Activated CD4-positive, alpha-beta T cell treated with anti-CD3 and anti-CD28 coated beads, Interleukin-2, amount 50 U/mL, for 24 hours (primary cell): ENCODE measurements around the gene CRACR2B.

Experiments used
- DNase-seq, 2 donors: peaks; one replicate each; pipeline ENCODE4 v3.0.0-alpha.2; 2020; ENCODE audit warnings: low read depth in 1 of 2, low spot score in 1 of 2

The CRACR2B gene

GRCh38 chr11:810040-810567, 17.6 kb upstream of the CRACR2B start:
- no peak for DNase-seq

DNA sequence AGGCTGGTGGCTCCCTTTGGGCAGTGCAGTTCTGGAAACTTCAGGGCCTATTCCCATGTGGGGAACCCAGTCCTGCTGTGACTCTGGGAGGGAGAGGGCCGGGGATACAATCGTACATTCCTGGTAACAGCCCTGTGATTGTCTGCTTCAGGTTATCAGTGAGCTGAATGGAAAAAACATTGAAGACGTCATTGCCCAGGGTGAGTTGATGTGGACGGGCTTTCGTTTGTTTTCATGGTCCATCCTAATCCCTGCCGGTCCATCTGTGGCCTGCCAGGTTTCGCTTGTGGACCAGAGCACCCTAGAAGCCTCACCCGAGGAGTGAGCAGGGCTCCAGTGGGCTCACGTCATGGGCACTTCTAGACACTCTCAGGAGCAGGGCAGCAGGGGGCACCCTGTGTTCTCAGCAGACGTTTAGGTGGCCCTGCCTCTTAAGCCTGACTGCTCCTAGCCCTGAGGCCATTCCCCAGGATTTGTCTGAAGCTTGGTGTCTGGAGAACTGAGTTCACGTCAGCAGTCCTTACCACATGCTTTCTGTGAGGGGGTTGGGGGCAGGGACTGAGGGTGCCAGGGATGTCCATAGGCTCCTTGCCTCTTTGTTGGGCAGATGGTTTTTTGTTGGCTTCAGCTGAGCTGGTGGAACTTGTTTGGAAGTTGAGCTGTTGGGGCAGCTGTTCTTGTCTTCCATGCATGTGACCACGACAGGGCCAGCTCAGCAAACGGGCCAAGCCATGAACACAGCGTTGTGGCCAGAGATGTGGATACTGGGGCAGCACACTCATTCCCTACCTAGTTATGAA, 16.1 kb upstream of the CRACR2B start:
- DNase-seq: no peak

- no peak for DNase-seq
Measured at GRCh38 chr11:812390-812789, 15.3 kb upstream of the CRACR2B start.

DNA sequence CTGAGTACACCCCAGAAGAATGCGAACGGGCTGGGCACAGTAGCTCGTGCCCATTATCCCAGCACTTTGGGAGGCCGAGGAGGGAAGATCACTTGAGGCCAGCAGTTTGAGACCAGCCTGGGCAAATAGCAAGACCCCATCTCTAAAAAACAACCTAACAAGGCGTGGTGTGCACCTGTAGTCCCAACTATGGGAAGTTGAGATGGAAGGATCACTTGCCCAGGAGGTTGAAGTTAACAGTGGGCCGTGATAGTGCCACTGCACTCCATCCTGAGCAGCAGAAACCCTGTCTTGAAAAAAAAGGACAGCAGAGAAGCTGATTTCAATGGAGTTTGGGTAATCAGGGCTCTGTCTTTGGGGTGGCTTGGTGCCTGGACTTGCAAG, 14.7 kb upstream of the CRACR2B start:
- DNase-seq: no peak

- DNase-seq: no peak
Measured at GRCh38 chr11:813456-814096, 14.1 kb upstream of the CRACR2B start.

- DNase-seq: no peak
Measured at GRCh38 chr11:815675-816432, 11.9 kb upstream of the CRACR2B start.

DNA sequence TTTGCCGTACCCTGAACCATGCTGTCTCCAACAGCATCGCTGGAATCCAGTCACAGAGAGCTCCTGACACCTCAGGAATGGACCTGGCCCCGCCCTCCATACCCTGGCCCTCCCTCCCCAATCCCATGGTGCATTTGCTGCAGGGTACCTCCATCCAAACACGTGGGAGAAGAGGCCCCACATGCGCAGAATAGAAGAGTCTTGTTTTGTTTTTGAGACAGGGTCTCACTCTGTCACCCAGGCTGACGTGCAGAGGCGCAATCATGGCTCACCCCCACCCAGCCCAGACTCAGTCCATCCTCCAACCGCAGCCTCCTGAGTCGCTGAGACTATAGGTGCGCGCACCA, 11.3 kb upstream of the CRACR2B start:
- DNase-seq: no peak

DNA sequence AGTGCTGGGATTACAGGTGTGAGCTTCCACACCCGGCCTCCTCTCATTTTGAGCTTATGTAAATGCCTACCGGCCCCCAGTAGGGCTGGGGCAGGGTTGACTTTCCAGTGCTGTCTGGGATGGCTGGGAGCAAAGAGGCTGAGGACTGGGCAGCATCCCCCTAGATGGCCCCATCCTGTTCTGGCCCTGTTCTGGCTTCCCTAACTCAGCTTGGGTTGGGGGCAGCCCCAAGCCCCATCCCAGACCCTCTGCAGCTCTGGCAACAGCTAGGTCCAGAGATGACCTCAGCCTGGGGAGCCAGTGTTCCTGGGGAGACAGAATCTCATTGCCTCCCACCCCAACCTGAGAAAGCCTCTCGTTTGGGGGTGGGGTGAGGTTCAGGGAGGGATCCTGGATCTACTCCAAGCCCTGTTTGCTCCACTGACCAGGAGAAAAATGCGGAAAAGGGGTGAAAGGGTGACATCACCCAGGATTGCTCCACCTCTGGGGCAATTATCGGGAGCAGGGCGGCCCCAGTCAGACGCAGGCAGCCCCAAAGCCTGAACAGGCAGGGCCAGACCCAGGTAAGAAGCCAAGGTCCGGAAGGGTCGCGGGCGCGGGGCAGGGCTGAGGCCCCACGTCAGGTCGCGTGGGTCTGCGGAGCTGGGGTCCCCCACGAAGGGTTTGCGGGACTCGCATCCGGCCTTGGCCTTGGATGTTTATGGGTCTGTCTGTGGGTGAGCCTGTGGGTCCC, 9.2 kb upstream of the CRACR2B start, which contains the start of gene PNPLA2:
PNPLA2 (plus strand) TSS at position 519 of the 733 bp plus-strand sequence. CDS start 805 bp downstream, outside the sequence.
- DNase-seq: no peak

DNA sequence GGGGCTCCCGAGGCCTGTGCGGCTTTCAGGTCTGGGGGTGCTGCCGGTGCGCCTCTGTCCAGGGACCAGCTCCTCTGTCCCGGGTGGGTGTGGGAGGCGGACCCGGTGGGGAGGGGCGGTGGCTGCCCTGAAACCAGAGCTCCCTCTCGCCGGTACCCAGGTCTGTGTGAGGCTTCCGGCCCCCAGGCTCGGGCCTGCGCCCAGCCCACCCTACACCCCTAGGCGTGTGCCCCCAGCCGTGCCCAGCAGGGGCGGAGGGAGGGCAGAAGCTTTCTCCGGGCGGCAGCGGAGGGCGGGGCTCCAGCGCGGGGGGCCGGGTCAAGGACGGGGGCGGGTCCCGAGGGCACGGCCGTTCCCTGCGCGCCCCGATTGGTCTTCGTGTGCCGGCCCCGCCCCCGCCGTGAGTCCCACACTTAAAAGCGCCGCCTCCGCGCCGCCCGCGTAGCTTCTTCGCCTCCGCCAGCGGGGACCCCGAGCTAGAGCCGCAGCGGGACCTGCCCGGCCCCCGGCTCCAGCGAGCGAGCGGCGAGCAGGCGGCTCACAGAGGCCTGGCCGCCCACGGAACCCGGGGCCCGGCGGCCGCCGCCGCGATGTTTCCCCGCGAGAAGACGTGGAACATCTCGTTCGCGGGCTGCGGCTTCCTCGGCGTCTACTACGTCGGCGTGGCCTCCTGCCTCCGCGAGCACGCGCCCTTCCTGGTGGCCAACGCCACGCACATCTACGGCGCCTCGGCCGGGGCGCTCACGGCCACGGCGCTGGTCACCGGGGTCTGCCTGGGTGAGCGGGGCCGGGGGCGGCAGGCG, 8.4 kb upstream of the CRACR2B start:
- DNase-seq: peak; percentile 83 to 86

- peak; percentile 74 to 87 for DNase-seq
Measured at GRCh38 chr11:819943-820649, 7.6 kb upstream of the CRACR2B start.

DNA sequence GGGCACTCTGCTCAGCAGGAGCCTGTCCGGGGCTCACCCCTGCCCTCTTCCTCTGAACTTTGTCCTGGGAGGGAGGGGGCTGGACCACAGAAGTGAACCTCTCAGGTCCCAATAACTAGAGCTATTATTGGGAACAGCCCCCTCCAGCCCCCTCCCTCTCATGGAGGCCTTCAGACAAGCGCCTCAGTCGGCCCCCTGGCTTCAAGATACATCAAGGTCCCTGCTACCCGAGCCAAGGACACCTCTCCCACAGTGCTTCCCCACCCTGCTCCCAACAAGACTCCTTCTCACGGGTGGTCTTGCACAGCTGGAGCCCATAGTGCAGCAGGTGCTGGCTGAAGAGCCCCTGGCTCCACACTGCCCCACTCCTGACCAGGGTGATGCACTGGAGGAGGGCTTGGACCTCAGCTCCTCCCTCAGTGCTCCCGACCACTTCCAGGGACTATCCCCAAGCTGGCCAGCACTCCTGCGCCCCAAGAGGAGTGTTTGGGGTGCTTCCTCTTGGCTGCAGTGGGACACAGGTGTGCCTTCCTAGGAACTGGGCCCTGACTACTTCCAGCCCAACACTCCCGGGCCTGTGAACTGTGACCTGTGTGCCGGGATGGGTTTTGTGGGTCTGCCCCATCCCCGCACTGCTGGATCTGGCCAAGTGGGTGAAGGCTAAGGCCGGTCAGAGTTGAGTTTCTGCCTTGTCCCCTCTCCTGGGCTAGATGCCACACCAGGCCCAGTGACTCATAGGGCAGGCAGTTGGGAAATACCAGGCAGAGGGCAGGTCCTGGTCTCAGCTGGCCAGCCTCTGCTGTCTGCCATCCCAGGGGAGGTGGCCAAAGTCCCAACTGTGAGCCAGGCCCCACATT, 6.8 kb upstream of the CRACR2B start:
- no peak for DNase-seq

DNA sequence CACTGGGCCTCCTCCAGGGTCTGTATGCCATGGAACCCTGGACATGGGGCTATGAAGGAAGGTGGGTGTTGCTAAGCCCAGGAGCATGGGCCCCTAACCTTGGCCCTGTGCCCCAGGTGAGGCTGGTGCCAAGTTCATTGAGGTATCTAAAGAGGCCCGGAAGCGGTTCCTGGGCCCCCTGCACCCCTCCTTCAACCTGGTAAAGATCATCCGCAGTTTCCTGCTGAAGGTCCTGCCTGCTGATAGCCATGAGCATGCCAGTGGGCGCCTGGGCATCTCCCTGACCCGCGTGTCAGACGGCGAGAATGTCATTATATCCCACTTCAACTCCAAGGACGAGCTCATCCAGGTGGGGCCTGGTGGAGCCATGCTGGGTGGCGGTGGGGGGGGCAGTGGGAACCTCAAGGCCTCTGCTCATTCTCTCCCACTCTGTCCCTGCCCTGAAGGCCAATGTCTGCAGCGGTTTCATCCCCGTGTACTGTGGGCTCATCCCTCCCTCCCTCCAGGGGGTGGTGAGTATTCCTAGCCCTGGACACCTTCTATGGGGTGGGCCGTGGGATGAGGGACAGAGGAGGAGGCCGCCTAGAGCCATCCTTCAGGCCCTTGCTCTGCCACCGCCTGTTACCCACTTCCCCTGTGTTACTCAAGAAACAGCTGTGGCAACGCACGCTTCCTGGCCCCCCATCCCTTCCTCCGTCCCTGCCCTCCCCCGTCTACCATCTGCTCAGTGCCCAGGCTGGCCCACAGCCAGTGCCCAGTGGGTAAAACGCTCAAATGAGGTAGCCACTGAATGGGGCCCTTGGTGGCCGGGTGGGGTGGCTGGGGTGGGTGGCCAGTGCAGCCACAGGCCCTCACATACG, 6.0 kb upstream of the CRACR2B start:
- no peak for DNase-seq

DNA sequence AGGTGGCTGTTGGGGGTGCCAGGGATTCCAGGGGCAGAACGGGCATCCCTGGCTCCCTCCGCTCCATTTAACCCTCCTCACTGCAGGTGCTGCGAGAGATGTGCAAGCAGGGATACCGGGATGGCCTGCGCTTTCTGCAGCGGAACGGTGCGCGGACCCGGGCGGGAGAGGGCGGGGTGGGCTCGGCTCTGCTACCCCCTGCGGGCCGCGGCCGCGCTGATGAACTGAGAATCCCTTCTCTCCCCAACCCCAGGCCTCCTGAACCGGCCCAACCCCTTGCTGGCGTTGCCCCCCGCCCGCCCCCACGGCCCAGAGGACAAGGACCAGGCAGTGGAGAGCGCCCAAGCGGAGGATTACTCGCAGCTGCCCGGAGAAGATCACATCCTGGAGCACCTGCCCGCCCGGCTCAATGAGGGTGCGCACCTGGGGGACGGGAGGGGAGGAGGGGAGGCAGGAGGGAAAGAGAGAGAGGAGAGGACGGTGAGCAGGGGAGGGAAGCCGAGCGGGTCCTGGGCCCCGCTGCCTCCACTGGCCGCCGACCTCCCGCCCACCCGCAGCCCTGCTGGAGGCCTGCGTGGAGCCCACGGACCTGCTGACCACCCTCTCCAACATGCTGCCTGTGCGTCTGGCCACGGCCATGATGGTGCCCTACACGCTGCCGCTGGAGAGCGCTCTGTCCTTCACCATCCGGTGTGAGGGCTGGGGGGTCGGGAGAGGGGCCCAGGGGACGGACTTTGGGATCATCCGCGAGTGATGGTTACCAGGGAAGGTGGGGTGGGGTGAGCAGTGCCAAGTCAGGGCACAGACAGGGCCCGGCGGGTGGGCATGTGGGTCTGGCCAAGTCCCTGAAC, 4.1 kb upstream of the CRACR2B start:
- DNase-seq: no peak

DNA sequence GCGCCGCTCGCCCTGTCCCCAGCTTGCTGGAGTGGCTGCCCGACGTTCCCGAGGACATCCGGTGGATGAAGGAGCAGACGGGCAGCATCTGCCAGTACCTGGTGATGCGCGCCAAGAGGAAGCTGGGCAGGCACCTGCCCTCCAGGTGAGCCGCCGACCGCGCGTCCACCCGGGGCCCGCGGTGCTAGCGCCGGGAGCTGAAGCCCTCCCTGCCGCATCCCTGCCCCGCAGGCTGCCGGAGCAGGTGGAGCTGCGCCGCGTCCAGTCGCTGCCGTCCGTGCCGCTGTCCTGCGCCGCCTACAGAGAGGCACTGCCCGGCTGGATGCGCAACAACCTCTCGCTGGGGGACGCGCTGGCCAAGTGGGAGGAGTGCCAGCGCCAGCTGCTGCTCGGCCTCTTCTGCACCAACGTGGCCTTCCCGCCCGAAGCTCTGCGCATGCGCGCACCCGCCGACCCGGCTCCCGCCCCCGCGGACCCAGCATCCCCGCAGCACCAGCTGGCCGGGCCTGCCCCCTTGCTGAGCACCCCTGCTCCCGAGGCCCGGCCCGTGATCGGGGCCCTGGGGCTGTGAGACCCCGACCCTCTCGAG, 3.3 kb upstream of the CRACR2B start:
- no peak for DNase-seq

GRCh38 chr11:824942-825341, 2.8 kb upstream of the CRACR2B start:
- DNase-seq: no peak
